Mucosa of descending colon (tissue), 3 donors: ENCODE measurements around the gene SPARCL1. TPM values are rescaled to one million over a fixed set of nuclear protein-coding genes. Genes with fewer than 3 reads are reported as not detected.
"Not testable (repeated sequence)": the region's sequence is repeated elsewhere in the genome, so short reads cannot be mapped to it uniquely, and the experiment has no call there.

ENCODE experiments used
- ATAC-seq: fragments of 200-7000 bp; cut with Tn5 transposase; one replicate; pipeline ENCODE4 v1.9.1; 2020; ENCODE audit warnings: mild to moderate bottlenecking, moderate library complexity
- DNase-seq, 3 donors: peaks; one replicate each; pipeline ENCODE4 v3.0.0-alpha.2; 2020
- H3K36me3 ChIP-seq: fragments of 200-600 bp; one replicate; pipeline ENCODE4 v1.8.0; 2021; ENCODE audit warnings: low read depth, mild to moderate bottlenecking
- H3K4me1 ChIP-seq: fragments of 200-600 bp; one replicate; pipeline ENCODE4 v1.8.0; 2021; ENCODE audit warnings: low read depth, mild to moderate bottlenecking
- H3K4me3 ChIP-seq: fragments of 200-600 bp; one replicate; pipeline ENCODE4 v1.8.0; 2021; ENCODE audit warnings: mild to moderate bottlenecking
- H3K9me3 ChIP-seq: fragments of 200-600 bp; one replicate; pipeline ENCODE4 v1.8.0; 2021; ENCODE audit warnings: mild to moderate bottlenecking
- intact Hi-C, 2 donors: fragments of 100-400 bp; cut with DNase I in 1 of 2; cut with micrococcal nuclease in 1 of 2; formaldehyde crosslinking; loops; one replicate each; pipeline versions ENCODE4 v1.11.0 to v1.11.1; 2022; cut with DNase I, micrococcal nuclease
- total RNA-seq, 3 donors: library from RNA; stranded (reverse); fragmentation: NEBNext Ultra II Directional in 2 of 3; extraction: Animal tissue kit (Norgen Biotek cat#: 25700) in 2 of 3; gene quantifications; one replicate each; pipeline versions ENCODE4 v1.2.1 to v1.2.4, GENCODE V29; 2021 to 2023
- TF ChIP-seq, protein P1 (sequence below): fragments of 200-600 bp; IDR thresholded peaks from one replicate; pipeline ENCODE4 v1.8.0; 2022; ENCODE audit warnings: antibody characterized with exemption, mild to moderate bottlenecking
- donor health status: DM: no; HTN: no; CAD: no; lungs with moderate emphysema.
- donor health status: DM: no; HTN: no; CAD: no.
- donor health status: DM: no; HTN: yes; CAD: no.

Gene SPARCL1
- total RNA-seq, 3 donors from 2014 or later: 33.6 to 544 (median 78.4) TPM

GRCh38 chr4:87426865-87427517 lies 102.2 kb downstream of the SPARCL1 start:
- Histone ChIP-seq H3K4me3 (no peak overlapping the region), H3K36me3 (no peaks in the 10 kb centered on the region), H3K9me3 (no peaks in the 10 kb centered on the region), H3K4me1 (peaks cover 11% of the 10 kb centered on the region)
- intact Hi-C loops: no loop called here
- DNase-seq: no peak
- TF ChIP-seq, protein P1, sequence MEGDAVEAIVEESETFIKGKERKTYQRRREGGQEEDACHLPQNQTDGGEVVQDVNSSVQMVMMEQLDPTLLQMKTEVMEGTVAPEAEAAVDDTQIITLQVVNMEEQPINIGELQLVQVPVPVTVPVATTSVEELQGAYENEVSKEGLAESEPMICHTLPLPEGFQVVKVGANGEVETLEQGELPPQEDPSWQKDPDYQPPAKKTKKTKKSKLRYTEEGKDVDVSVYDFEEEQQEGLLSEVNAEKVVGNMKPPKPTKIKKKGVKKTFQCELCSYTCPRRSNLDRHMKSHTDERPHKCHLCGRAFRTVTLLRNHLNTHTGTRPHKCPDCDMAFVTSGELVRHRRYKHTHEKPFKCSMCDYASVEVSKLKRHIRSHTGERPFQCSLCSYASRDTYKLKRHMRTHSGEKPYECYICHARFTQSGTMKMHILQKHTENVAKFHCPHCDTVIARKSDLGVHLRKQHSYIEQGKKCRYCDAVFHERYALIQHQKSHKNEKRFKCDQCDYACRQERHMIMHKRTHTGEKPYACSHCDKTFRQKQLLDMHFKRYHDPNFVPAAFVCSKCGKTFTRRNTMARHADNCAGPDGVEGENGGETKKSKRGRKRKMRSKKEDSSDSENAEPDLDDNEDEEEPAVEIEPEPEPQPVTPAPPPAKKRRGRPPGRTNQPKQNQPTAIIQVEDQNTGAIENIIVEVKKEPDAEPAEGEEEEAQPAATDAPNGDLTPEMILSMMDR: no peak
- no peak for ATAC-seq

GRCh38 chr4:87425711-87426110 lies 103.5 kb downstream of the SPARCL1 start:
- DNase-seq: no peak
- H3K4me1 ChIP-seq: peaks cover 16% of the 10 kb centered on the region

GRCh38 chr4:87424099-87424543 lies 105.1 kb downstream of the SPARCL1 start:
- ATAC-seq, DNase-seq, H3K36me3 ChIP-seq, H3K9me3 ChIP-seq, intact Hi-C loops, H3K4me3 ChIP-seq: not testable (repeated sequence)
- peaks cover 27% of the 10 kb centered on the region for H3K4me1 ChIP-seq

More at GRCh38 chr4:87425711-87426110, 103.5 kb downstream of the SPARCL1 start:
- Histone ChIP-seq H3K9me3 (no peaks in the 10 kb centered on the region), H3K4me3 (no peak overlapping the region), H3K36me3 (no peaks in the 10 kb centered on the region)
- TF ChIP-seq, protein P1: no peak
- ATAC-seq: no peak
- intact Hi-C loops: no loop called here

Other genes with a start within 250 kb of the SPARCL1 start
- gene HSD17B13, start 206.5 kb downstream of the SPARCL1 start, total RNA-seq: 1 to 10 TPM in 1 of 3 donors, under 1 TPM in 2; 0.36 to 1.8 (median 0.76) TPM
- gene HSD17B11, start 138.2 kb downstream of the SPARCL1 start, total RNA-seq: 100 to 1,000 TPM; 142 to 252 (median 250) TPM
- 10 to 100 TPM; 32.5 to 35.8 (median 32.8) TPM for gene NUDT9, start 106.8 kb downstream of the SPARCL1 start, total RNA-seq
- gene DSPP, start 79.2 kb upstream of the SPARCL1 start, total RNA-seq: not detected
- gene DMP1, start 120.9 kb upstream of the SPARCL1 start, total RNA-seq: not detected